Thyroid gland (tissue), 4 donors: ENCODE measurements around the gene SCRN2.

Source experiments
- POLR2A ChIP-seq, 2 donors: fragments of 450-650 bp; IDR thresholded peaks; one replicate each; pipeline ENCODE4 v1.6.1; 2017; ENCODE audit warnings: antibody characterized with exemption in 2 of 2, mild to moderate bottlenecking in 2 of 2, moderate library complexity in 1 of 2
- TF ChIP-seq, protein P1 (sequence below), 6 experiments: fragments of 200-600 bp in 3 of 6; fragments of 450-650 bp in 3 of 6; sonication (generic) in 3 of 6; IDR thresholded peaks; one replicate each; pipeline ENCODE4 v1.5.1; 2016 to 2019; ENCODE audit warnings: antibody characterized with exemption in 6 of 6, mild to moderate bottlenecking in 2 of 6, inconsistent platforms in 1 of 6, moderate library complexity in 1 of 6

DNA sequence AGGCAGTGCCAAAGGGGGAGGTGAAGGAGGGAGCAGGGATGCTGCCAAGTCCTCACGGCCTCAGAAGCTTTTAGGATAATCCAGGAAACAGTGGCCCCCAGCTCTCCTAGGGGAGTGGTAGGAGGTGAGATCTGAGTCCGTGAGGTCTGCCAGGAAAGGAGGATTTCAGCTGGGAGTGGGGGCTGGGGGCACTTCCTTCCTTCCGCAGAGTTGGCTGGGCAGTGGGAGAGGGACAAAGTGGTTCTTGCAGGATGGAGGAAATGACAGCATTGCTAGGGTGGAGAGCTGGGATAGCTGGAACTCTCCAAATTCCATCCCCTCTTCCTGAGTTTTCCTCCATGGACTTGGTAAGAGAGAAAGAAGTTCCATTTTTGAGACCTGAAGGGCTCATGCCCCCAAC, 14.7 kb upstream of the SCRN2 start:
- TF ChIP-seq, protein P1, sequence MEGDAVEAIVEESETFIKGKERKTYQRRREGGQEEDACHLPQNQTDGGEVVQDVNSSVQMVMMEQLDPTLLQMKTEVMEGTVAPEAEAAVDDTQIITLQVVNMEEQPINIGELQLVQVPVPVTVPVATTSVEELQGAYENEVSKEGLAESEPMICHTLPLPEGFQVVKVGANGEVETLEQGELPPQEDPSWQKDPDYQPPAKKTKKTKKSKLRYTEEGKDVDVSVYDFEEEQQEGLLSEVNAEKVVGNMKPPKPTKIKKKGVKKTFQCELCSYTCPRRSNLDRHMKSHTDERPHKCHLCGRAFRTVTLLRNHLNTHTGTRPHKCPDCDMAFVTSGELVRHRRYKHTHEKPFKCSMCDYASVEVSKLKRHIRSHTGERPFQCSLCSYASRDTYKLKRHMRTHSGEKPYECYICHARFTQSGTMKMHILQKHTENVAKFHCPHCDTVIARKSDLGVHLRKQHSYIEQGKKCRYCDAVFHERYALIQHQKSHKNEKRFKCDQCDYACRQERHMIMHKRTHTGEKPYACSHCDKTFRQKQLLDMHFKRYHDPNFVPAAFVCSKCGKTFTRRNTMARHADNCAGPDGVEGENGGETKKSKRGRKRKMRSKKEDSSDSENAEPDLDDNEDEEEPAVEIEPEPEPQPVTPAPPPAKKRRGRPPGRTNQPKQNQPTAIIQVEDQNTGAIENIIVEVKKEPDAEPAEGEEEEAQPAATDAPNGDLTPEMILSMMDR (IDR thresholded peaks at IDR 0.05): no peak
- TF ChIP-seq POLR2A (IDR thresholded peaks at IDR 0.05): no peak
